Right lobe of liver (tissue), 4 donors: ENCODE data around the gene ESM1.

ENCODE experiments used
- CTCF ChIP-seq, 4 donors: fragments of 200-600 bp in 3 of 4; fragments of 450-650 bp in 1 of 4; IDR thresholded peaks; one replicate each; pipeline versions ENCODE4 v1.5.1 to v1.8.0; 2016 to 2022; ENCODE audit warnings: antibody characterized with exemption in 4 of 4, mild to moderate bottlenecking in 2 of 4
- POLR2A ChIP-seq: fragments of 450-650 bp; IDR thresholded peaks from one replicate; pipeline ENCODE4 v1.6.1; 2017; ENCODE audit warnings: antibody characterized with exemption, mild to moderate bottlenecking
- donor health status: DM: no; HTN: no; CAD: no.
- donor health status: DM: no; HTN: no; CAD: no.
- donor health status: DM: no; HTN: yes; CAD: no.

- TF ChIP-seq CTCF (IDR thresholded peaks at IDR 0.05) (no peak), POLR2A (no peak)
Measured at GRCh38 chr5:54988817-54989216, 3.4 kb upstream of the ESM1 start.
